ENCODE results near the gene TBC1D1. TPM values are rescaled to one million over a fixed set of nuclear protein-coding genes. Genes with fewer than 3 reads are reported as not detected.

The TBC1D1 gene
- total and polyA plus RNA-seq, 2 donors (not counting 1 experiment from before 2014, with no cell fraction given) = 39.7 to 90.0 TPM

DNA sequence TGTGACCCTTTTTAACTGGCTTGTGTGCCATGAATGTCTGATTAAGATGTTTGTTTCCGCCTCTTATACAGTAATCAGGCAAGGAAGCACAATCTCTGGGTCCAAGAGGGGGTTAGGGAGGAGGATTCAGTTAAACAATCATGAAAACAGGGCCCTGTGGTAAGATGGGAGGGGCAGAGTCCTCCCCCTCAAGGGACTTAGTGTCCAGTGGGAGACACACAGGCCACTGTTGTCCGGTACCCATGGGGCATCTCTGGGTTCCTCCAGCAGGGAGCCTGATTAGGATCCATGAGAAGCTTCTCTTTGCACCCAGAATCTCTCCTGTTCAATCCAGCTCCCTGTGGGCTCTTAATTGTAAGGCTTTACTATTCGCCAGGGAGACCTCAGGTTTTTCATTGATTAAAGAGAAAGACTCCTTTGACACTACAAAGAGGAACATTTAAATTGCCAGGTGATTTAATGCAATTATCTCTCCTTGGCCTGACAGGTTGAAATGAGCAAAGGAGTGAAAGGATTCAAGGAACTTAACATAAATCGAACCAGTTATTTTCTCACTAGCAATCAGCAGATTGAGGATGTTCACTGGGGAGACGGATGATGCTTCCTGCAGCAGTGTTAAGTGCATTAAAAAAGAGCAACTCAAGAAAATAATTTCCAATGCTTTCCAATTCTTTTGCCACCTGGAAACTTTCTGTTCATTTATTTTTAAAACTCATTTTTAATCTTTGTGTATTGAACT lies 294.7 kb downstream of the TBC1D1 start:
- H3K4me3 ChIP-seq (replicated peaks in 1 of 4; ENCODE audit: control extremely low read depth in 1 of 4, insufficient read depth in 1 of 4, low read depth in 3 of 4, low read length in 4 of 4) = no peak overlapping the region
- H3K9ac ChIP-seq (ENCODE audit: insufficient read depth, low read length) = no peak overlapping the region
- no peak for DNase-seq (ENCODE audit: low read depth in 2 of 2)
- H2AFZ ChIP-seq (ENCODE audit: low read length) = no peak overlapping the region
- H3K79me2 ChIP-seq (ENCODE audit: control insufficient read depth, insufficient read depth, low read length) = no peaks in the 10 kb centered on the region
- TF ChIP-seq EZH2 (IDR thresholded peaks at IDR 0.05; ENCODE audit: low read length, missing control alignments) = no peak
- TF ChIP-seq, protein P1, sequence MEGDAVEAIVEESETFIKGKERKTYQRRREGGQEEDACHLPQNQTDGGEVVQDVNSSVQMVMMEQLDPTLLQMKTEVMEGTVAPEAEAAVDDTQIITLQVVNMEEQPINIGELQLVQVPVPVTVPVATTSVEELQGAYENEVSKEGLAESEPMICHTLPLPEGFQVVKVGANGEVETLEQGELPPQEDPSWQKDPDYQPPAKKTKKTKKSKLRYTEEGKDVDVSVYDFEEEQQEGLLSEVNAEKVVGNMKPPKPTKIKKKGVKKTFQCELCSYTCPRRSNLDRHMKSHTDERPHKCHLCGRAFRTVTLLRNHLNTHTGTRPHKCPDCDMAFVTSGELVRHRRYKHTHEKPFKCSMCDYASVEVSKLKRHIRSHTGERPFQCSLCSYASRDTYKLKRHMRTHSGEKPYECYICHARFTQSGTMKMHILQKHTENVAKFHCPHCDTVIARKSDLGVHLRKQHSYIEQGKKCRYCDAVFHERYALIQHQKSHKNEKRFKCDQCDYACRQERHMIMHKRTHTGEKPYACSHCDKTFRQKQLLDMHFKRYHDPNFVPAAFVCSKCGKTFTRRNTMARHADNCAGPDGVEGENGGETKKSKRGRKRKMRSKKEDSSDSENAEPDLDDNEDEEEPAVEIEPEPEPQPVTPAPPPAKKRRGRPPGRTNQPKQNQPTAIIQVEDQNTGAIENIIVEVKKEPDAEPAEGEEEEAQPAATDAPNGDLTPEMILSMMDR (conservative IDR thresholded peaks at IDR 0.05 in 1 of 2, IDR thresholded peaks at IDR 0.05 in 1 of 2; ENCODE audit: low read depth in 1 of 2, low read length in 2 of 2) = no peak
- no peaks in the 10 kb centered on the region for H4K20me1 ChIP-seq (ENCODE audit: control insufficient read depth, extremely low read depth, insufficient read depth, low read length)
- H3K36me3 ChIP-seq (ENCODE audit: control insufficient read depth, insufficient read depth, low read length) = no peaks in the 10 kb centered on the region
- peaks cover 16% of the 10 kb centered on the region for H3K4me1 ChIP-seq (ENCODE audit: control insufficient read depth, extremely low read depth, insufficient read depth, low read length)
- H3K27ac ChIP-seq (ENCODE audit: insufficient read depth, low read length) = no peak overlapping the region
- H3K27me3 ChIP-seq (ENCODE audit: control insufficient read depth, insufficient read depth, low read length) = no peaks in the 10 kb centered on the region
- H3K9me3 ChIP-seq (ENCODE audit: control insufficient read depth, insufficient read depth, low read depth, low read length) = no peaks in the 10 kb centered on the region
- no peak overlapping the region for H3K4me2 ChIP-seq (ENCODE audit: extremely low read depth, insufficient read depth, low read length)

DNA sequence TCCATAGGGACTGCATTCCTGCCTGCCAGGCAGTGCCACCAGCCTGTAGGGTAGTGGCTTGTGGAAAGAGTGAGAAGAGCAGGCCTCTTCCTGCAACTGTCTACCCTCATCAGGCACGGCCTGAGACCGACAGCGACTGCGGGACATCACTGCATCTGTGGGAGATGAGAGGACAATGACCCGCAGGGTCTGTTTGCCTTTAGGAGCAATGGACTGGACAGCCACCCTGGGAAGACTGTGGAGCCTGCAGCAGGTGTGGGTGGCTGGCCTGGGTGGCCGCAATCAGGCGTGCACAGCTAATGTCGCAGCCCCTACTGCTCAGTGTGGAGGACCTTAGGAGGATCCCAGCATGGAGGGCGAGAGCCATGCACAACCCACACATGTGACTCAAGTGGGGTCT lies 297.3 kb downstream of the TBC1D1 start:
- Histone ChIP-seq H3K4me1 (ENCODE audit: control insufficient read depth, extremely low read depth, insufficient read depth, low read length) (peaks cover 21% of the 10 kb centered on the region), H3K9ac (ENCODE audit: insufficient read depth, low read length) (no peak overlapping the region), H3K36me3 (ENCODE audit: control insufficient read depth, insufficient read depth, low read length) (no peaks in the 10 kb centered on the region), H4K20me1 (ENCODE audit: control insufficient read depth, extremely low read depth, insufficient read depth, low read length) (no peaks in the 10 kb centered on the region), H3K27ac (ENCODE audit: insufficient read depth, low read length) (no peak overlapping the region), H3K79me2 (ENCODE audit: control insufficient read depth, insufficient read depth, low read length) (no peaks in the 10 kb centered on the region), H3K27me3 (ENCODE audit: control insufficient read depth, insufficient read depth, low read length) (no peaks in the 10 kb centered on the region), H3K9me3 (ENCODE audit: control insufficient read depth, insufficient read depth, low read depth, low read length) (no peaks in the 10 kb centered on the region), H3K4me2 (ENCODE audit: extremely low read depth, insufficient read depth, low read length) (no peak overlapping the region), H2AFZ (ENCODE audit: low read length) (no peak overlapping the region), H3K4me3 (replicated peaks in 1 of 4; ENCODE audit: control extremely low read depth in 1 of 4, insufficient read depth in 1 of 4, low read depth in 3 of 4, low read length in 4 of 4) (no peak overlapping the region)
- DNase-seq (ENCODE audit: low read depth in 2 of 2) = no peak
- no peak for TF ChIP-seq EZH2 (IDR thresholded peaks at IDR 0.05; ENCODE audit: low read length, missing control alignments)
- TF ChIP-seq, protein P1 (conservative IDR thresholded peaks at IDR 0.05 in 1 of 2, IDR thresholded peaks at IDR 0.05 in 1 of 2; ENCODE audit: low read depth in 1 of 2, low read length in 2 of 2) = no peak

DNA sequence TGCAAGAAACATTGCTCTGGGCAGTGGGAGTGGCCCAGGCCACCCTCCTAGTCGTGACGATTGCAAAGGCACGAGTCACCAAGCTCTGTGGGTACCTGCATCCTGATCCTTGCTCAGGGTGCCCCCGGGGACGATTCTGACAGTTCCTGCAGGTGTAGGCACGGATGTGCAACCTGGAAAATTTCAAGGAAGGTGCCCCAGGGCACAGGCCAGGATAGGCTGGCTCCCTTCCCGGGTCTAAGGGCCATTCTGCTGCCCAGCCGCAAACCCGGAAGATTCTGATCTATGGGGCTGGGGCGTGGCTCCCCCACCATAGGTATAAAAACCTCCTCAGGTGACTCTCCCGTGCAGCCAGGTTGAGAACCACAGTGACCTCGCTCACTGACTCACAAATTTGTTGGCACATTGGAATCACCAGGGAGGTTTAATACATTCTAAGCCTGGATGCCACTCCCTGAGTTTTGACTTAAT lies 297.8 kb downstream of the TBC1D1 start:
- no peaks in the 10 kb centered on the region for H3K9me3 ChIP-seq (ENCODE audit: control insufficient read depth, insufficient read depth, low read depth, low read length)
- H3K4me2 ChIP-seq (ENCODE audit: extremely low read depth, insufficient read depth, low read length) = no peak overlapping the region
- no peaks in the 10 kb centered on the region for H3K36me3 ChIP-seq (ENCODE audit: control insufficient read depth, insufficient read depth, low read length)
- H4K20me1 ChIP-seq (ENCODE audit: control insufficient read depth, extremely low read depth, insufficient read depth, low read length) = no peaks in the 10 kb centered on the region
- peaks cover 21% of the 10 kb centered on the region for H3K4me1 ChIP-seq (ENCODE audit: control insufficient read depth, extremely low read depth, insufficient read depth, low read length)
- H3K4me3 ChIP-seq (replicated peaks in 1 of 4; ENCODE audit: control extremely low read depth in 1 of 4, insufficient read depth in 1 of 4, low read depth in 3 of 4, low read length in 4 of 4) = no peak overlapping the region
- H3K9ac ChIP-seq (ENCODE audit: insufficient read depth, low read length) = no peak overlapping the region
- TF ChIP-seq, protein P1 (conservative IDR thresholded peaks at IDR 0.05 in 1 of 2, IDR thresholded peaks at IDR 0.05 in 1 of 2; ENCODE audit: low read depth in 1 of 2, low read length in 2 of 2) = no peak
- no peak for TF ChIP-seq EZH2 (IDR thresholded peaks at IDR 0.05; ENCODE audit: low read length, missing control alignments)
- H3K27ac ChIP-seq (ENCODE audit: insufficient read depth, low read length) = no peak overlapping the region
- H3K27me3 ChIP-seq (ENCODE audit: control insufficient read depth, insufficient read depth, low read length) = no peaks in the 10 kb centered on the region
- no peak for DNase-seq (ENCODE audit: low read depth in 2 of 2)
- no peak overlapping the region for H2AFZ ChIP-seq (ENCODE audit: low read length)
- no peaks in the 10 kb centered on the region for H3K79me2 ChIP-seq (ENCODE audit: control insufficient read depth, insufficient read depth, low read length)

Other genes with a start within 250 kb of the TBC1D1 start
- gene RELL1, start 204.7 kb upstream of the TBC1D1 start, total RNA-seq = 65.0 and 71.0 TPM in 2 replicates
- 14.3 and 16.1 TPM in 2 replicates for gene RELL1, start 204.7 kb upstream of the TBC1D1 start, polyA plus RNA-seq
- gene PGM2, start 64.4 kb upstream of the TBC1D1 start, total RNA-seq = 14.1 and 15.0 TPM in 2 replicates
- gene PGM2, start 64.4 kb upstream of the TBC1D1 start, polyA plus RNA-seq = 14.3 and 15.1 TPM in 2 replicates
- gene PTTG2, start 69.3 kb downstream of the TBC1D1 start, total RNA-seq = not detected in 2 replicates
- not detected in 2 replicates for gene PTTG2, start 69.3 kb downstream of the TBC1D1 start, polyA plus RNA-seq